TTC549 (cell line): ENCODE measurements around the gene DYNLRB1.
"Not testable (repeated sequence)": the region's sequence is repeated elsewhere in the genome, so short reads cannot be mapped to it uniquely, and the experiment has no call there.

Experiments used
- FAIRE-seq: peaks from 2 replicates; lab custom pipeline; 2012; peaks lifted over from hg19 to GRCh38; lab: Jason Lieb, UNC

DYNLRB1 gene

GRCh38 chr20:34516247-34517113 is at the start of gene DYNLRB1:
TSS of gene DYNLRB1 (plus strand) at chr20:34516422. CDS start at chr20:34516459, 37 bp downstream.
- FAIRE-seq = no peak

GRCh38 chr20:34468951-34469350 is 47.3 kb upstream of the DYNLRB1 start:
- no peak for FAIRE-seq

- no peak for FAIRE-seq
Measured at GRCh38 chr20:34472246-34472925, 43.8 kb upstream of the DYNLRB1 start.

GRCh38 chr20:34473262-34473883 is 42.8 kb upstream of the DYNLRB1 start:
- FAIRE-seq = no peak

- FAIRE-seq = no peak
Measured at GRCh38 chr20:34475979-34476736, 40.1 kb upstream of the DYNLRB1 start.

GRCh38 chr20:34479627-34480026 is 36.6 kb upstream of the DYNLRB1 start:
- FAIRE-seq = no peak

- not testable (repeated sequence) for FAIRE-seq
Measured at GRCh38 chr20:34482154-34482553, 34.1 kb upstream of the DYNLRB1 start.

- FAIRE-seq = not testable (repeated sequence)
Measured at GRCh38 chr20:34483585-34484220, 32.5 kb upstream of the DYNLRB1 start.

- no peak for FAIRE-seq
Measured at GRCh38 chr20:34485068-34485634, 31.1 kb upstream of the DYNLRB1 start.

- no peak for FAIRE-seq
Measured at GRCh38 chr20:34491226-34491931, 24.8 kb upstream of the DYNLRB1 start.

- no peak for FAIRE-seq
Measured at GRCh38 chr20:34491932-34492509, 24.2 kb upstream of the DYNLRB1 start.

GRCh38 chr20:34493646-34494045 is 22.6 kb upstream of the DYNLRB1 start:
- FAIRE-seq = no peak

GRCh38 chr20:34495307-34495706 is 20.9 kb upstream of the DYNLRB1 start:
- FAIRE-seq = no peak

- FAIRE-seq = no peak
Measured at GRCh38 chr20:34495916-34496315, 20.3 kb upstream of the DYNLRB1 start.

GRCh38 chr20:34497596-34497995 is 18.6 kb upstream of the DYNLRB1 start:
- FAIRE-seq = not testable (repeated sequence)

- FAIRE-seq = no peak
Measured at GRCh38 chr20:34500823-34501222, 15.4 kb upstream of the DYNLRB1 start.

GRCh38 chr20:34506480-34506879 is 9.7 kb upstream of the DYNLRB1 start:
- FAIRE-seq = no peak

GRCh38 chr20:34507702-34508413 is 8.4 kb upstream of the DYNLRB1 start:
- FAIRE-seq = no peak

GRCh38 chr20:34510575-34510974 is 5.6 kb upstream of the DYNLRB1 start:
- FAIRE-seq = no peak

GRCh38 chr20:34511891-34512265 is 4.3 kb upstream of the DYNLRB1 start:
- no peak for FAIRE-seq
